ENCODE measurements around the gene NADSYN1.
"Not testable (repeated sequence)": the region's sequence is repeated elsewhere in the genome, so short reads cannot be mapped to it uniquely, and the experiment has no call there.

Gene NADSYN1

DNA sequence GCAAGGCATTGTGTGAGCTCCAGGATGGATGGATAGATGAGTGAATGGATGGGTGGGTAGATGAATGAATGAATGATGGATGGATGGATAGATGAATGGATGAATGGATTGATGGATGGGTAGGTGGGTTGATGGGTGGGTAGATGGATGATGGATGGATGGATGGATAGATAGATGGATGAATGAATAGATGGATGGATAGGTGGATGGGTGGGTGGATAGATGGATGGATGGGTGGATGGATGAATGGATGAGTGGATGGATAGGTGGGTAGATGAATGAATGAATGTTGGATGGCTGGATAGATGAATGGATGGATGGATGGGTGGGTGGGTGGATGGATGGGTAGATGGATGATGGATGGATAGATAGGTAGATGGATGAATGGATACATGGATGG lies 38.4 kb upstream of the NADSYN1 start:
- no peaks in the 10 kb centered on the region for H3K27me3 ChIP-seq
- H3K36me3 ChIP-seq, result no peaks in the 10 kb centered on the region
- H3K9me3 ChIP-seq, result no peaks in the 10 kb centered on the region
- TF ChIP-seq, protein P1, sequence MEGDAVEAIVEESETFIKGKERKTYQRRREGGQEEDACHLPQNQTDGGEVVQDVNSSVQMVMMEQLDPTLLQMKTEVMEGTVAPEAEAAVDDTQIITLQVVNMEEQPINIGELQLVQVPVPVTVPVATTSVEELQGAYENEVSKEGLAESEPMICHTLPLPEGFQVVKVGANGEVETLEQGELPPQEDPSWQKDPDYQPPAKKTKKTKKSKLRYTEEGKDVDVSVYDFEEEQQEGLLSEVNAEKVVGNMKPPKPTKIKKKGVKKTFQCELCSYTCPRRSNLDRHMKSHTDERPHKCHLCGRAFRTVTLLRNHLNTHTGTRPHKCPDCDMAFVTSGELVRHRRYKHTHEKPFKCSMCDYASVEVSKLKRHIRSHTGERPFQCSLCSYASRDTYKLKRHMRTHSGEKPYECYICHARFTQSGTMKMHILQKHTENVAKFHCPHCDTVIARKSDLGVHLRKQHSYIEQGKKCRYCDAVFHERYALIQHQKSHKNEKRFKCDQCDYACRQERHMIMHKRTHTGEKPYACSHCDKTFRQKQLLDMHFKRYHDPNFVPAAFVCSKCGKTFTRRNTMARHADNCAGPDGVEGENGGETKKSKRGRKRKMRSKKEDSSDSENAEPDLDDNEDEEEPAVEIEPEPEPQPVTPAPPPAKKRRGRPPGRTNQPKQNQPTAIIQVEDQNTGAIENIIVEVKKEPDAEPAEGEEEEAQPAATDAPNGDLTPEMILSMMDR (IDR thresholded peaks at IDR 0.05; ENCODE audit: low read depth, low read length), result no peak
- H3K4me1 ChIP-seq, result no peaks in the 10 kb centered on the region
- no peak overlapping the region for H3K4me3 ChIP-seq (ENCODE audit: low read depth, low read length)
- DNase-seq, result no peak

DNA sequence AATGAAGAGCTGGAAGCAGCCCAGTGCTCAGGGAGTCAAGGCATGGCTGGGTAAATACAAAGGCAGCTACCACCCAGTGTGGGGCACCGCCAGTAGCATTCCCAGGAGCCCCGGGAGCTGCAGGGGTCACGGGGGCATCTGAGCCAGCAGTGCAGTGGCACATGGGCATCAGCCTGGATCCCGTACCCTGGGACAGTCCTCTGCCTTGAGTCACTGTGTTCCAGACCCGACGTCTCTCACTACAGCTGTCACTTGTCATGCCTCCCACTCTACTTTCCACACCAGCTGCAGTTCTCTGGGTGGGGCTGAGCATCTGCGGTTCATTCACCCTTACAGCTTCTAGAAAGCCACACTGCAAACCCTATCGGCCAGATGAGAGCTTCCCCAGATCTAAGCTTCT lies 34.4 kb upstream of the NADSYN1 start:
- no peak overlapping the region for H3K4me3 ChIP-seq (ENCODE audit: low read depth, low read length)
- H3K27me3 ChIP-seq, result no peaks in the 10 kb centered on the region
- H3K36me3 ChIP-seq, result no peaks in the 10 kb centered on the region
- H3K9me3 ChIP-seq, result no peaks in the 10 kb centered on the region
- no peaks in the 10 kb centered on the region for H3K4me1 ChIP-seq
- DNase-seq, result no peak
- TF ChIP-seq, protein P1 (IDR thresholded peaks at IDR 0.05; ENCODE audit: low read depth, low read length), result no peak

DNA sequence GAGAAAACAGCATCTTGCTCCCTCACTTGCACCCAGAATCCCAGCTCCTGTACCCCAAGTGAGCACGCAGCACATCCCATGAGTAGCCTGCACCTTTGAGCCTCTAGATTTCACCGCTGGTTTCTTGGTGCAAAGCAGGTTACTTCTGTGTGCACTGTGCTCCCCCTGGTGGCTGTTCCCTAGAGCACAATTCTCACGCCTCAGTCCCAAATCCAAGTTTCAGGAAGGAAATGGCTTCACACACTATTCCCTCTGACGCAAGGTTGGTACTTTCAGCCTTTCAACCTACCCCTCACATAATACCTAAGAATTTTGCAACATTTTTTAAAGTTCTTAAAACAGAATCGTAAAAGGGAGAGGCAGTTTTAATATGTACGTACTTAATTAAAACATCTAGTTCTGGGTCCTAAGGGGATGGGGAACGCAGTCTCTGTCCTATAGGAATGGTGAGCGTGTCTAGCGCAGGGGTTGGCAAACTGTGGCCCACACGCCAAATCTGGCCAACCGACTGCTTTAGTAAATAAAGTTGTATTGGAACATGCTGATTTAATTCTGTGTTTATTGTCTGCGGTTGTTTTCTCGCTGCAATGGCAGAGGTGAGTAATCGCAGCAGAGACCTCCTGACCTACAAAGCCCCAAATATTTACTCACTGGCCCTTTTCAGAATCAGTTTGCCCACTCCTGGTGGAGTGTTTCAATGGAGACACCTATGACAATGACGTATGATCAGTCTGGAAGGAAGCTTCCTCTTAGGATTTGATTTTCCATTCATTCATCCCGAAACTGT lies 32.4 kb upstream of the NADSYN1 start:
- Histone ChIP-seq H3K27me3 (no peaks in the 10 kb centered on the region), H3K9me3 (no peaks in the 10 kb centered on the region), H3K36me3 (no peaks in the 10 kb centered on the region), H3K4me3 (ENCODE audit: low read depth, low read length) (no peak overlapping the region), H3K4me1 (no peaks in the 10 kb centered on the region)
- peak; percentile 42 for DNase-seq
- TF ChIP-seq, protein P1 (IDR thresholded peaks at IDR 0.05; ENCODE audit: low read depth, low read length), result peak; percentile 74

DNA sequence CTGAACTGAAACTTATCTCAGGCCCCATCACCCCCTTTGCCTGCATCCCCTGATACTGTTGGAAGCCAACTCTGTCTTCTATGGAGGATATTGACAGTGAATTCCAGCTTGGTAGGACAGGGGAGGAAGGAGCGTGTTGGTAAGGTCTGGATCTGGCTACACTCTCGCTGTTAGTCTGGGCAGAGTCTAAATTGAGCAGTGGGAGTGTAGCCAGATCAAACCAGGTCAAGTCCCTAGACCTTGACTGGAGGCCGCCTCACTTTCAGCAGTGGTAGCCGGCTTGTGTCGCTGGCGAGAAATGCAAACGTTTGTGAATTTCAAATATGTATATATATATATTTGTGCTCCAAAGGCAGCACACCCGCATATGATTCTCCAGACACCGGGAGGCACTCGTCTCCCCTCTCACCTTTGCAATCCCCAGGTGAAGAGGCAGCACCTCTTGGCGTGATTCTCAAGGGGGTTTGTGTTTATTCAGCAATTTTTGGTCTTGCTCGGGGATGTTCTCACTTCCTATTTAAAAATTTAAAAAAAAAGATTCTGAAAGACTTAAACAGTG lies 31.5 kb upstream of the NADSYN1 start:
- TF ChIP-seq, protein P1 (IDR thresholded peaks at IDR 0.05; ENCODE audit: low read depth, low read length), result no peak
- Histone ChIP-seq H3K4me3 (ENCODE audit: low read depth, low read length) (no peak overlapping the region), H3K36me3 (no peaks in the 10 kb centered on the region), H3K4me1 (no peaks in the 10 kb centered on the region), H3K9me3 (no peaks in the 10 kb centered on the region), H3K27me3 (no peaks in the 10 kb centered on the region)
- DNase-seq, result no peak

DNA sequence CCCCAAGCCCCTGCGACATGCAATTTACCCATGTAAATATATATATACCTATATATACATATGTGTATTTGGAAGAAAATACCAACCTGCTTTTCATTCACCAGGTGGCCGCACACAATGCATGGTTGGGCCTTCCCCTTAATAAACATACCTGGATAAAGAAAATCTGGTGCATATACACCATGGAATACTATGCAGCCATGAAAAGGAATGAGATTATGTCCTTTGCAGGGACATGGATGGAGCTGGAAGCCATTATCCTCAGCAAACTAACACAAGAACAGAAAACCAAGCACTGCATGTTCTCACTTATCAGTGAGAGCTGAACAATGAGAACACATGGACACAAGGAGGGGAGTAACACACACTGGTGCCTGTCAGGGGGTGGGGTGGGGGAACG lies 30.7 kb upstream of the NADSYN1 start:
- not testable (repeated sequence) for H3K27me3 ChIP-seq, H3K4me1 ChIP-seq, H3K36me3 ChIP-seq

DNA sequence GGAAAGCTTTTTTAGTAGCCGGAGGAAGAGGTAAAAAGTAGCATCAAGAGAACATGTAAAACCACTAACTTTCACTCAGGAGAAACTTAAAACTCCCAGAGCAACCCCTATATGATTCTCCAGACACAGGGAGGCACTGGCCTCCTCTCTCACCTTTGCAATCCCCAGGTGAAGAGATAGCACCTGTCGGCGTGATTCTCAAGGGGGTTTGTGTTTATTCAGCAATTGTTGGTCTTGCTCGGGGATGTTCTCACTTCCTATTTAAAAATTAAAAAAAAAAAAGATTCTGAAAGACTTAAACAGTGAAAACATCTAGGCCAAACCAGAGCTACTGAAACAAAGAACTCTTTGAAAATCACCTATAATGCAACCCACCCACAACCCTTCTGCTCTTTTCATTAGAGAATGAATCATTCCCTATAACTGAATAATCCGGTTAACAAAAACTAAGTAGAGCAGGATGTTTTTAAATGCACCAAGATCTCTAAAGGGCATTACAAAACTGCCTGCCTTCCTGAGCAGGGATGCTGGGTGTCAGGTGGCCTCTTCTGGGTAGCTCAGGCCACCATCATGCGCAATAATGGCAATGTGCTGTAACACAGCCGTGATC lies 29.7 kb upstream of the NADSYN1 start:
- Histone ChIP-seq H3K4me3 (ENCODE audit: low read depth, low read length) (no peak overlapping the region), H3K36me3 (no peaks in the 10 kb centered on the region), H3K4me1 (no peaks in the 10 kb centered on the region), H3K9me3 (no peaks in the 10 kb centered on the region), H3K27me3 (no peaks in the 10 kb centered on the region)
- DNase-seq, result no peak
- TF ChIP-seq, protein P1 (IDR thresholded peaks at IDR 0.05; ENCODE audit: low read depth, low read length), result no peak

More for the DNA sequence above, 30.7 kb upstream of the NADSYN1 start:
- not testable (repeated sequence) for H3K9me3 ChIP-seq; DNase-seq; H3K4me3 ChIP-seq (ENCODE audit: low read depth, low read length)

Measured in BE2C (cell line).